PC-9 (cell line): ENCODE results near the gene NCOA5.

Experiments
- CTCF ChIP-seq: fragments of 200-600 bp; sonication (generic); conservative IDR thresholded peaks from 2 replicates; pipeline ENCODE4 v1.6.1; 2017; ENCODE audit warnings: mixed run types, antibody characterized with exemption, mild to moderate bottlenecking, moderate library complexity
- EZH2 ChIP-seq: fragments of 200-600 bp; sonication (generic); IDR thresholded peaks from 2 replicates; pipeline ENCODE4 v1.8.0; 2017; ENCODE audit warnings: antibody characterized with exemption, low read depth

DNA sequence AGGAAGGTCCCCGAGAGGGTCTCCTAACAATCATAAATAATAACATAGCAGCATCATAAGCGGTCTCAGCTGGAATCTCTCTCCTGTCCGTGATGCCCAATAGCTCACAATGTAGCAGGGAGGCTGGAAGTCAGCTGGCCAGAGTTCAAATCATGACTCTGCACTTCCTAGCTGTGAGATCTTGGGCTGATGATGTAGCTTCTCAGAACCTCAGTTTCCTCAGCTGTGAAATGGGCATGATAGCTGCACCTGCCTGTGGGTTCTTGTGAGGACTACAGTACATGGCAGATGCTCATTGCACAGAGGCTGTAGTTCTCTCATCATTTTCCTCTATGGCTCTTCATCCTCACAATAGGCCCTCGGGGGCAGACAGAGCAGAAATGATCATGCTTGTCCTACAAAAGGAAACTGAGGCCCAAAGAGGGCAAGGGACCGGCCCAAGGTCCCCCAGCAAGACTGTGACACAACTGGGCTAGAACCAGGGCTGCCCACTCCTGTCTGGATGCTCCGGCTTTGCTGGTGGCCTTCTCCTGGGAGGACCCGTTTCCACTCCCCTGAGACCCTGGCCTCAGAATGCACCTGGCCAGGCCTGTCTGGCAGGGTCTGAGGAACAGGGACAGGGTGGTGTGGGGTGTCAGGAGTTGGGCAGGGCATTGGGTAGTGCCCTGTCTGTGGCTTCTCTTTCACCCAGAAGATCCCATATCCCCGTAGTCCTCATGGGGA is 43.0 kb downstream of the NCOA5 start:
- TF ChIP-seq CTCF (no peak), EZH2 (no peak)
